ENCODE data around the gene TP73. TPM values are rescaled to one million over a fixed set of nuclear protein-coding genes. Genes with fewer than 3 reads are reported as not detected.

The TP73 gene
- total RNA-seq, 2 donors from 2014 or later: 5.1 to 15.1 TPM

DNA sequence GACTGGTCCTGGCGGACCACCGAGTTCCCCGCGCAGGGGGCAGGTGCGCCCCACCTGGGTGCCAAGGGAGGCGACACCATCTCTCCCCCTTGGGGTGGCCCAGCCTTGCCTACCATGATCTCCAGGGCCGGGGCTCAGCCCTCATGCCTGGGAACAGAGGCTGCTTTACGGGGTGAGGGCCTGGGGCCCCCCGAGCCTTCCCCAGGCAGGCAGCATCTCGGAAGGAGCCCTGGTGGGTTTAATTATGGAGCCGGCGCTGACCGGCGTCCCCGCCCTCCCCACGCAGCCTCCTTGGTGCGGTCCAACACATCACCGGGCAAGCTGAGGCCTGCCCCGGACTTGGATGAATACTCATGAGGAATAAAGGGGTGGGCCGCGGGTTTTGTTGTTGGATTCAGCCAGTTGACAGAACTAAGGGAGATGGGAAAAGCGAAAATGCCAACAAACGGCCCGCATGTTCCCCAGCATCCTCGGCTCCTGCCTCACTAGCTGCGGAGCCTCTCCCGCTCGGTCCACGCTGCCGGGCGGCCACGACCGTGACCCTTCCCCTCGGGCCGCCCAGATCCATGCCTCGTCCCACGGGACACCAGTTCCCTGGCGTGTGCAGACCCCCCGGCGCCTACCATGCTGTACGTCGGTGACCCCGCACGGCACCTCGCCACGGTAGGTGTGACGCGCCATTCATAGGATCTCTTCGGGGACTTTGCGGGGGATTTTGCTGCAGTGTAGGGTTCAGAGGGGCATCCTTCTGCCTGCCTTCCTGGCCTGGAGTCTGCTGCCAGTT, 38.2 kb downstream of the TP73 start:
- no peaks in the 10 kb centered on the region for H3K9me3 ChIP-seq
- H3K4me3 ChIP-seq: no peak overlapping the region
- WGBS: 63% methylated on average over 50 of the region's 50 CpGs
- no peaks in the 10 kb centered on the region for H3K27me3 ChIP-seq (replicated peaks; ENCODE audit: insufficient read depth)
- DNase-seq (ENCODE audit: low spot score): peak; percentile 61
- H3K27ac ChIP-seq: no peak overlapping the region
- TF ChIP-seq CTCF (IDR thresholded peaks at IDR 0.05): no peak
- no peak for TF ChIP-seq POLR2A (IDR thresholded peaks at IDR 0.05)
- peak; percentile 53 for TF ChIP-seq POLR2AphosphoS5 (IDR thresholded peaks at IDR 0.05)
- no peaks in the 10 kb centered on the region for H3K4me1 ChIP-seq (replicated peaks)
- H3K36me3 ChIP-seq: no peaks in the 10 kb centered on the region
- intact Hi-C loops (cut with DNase I): no loop called here

DNA sequence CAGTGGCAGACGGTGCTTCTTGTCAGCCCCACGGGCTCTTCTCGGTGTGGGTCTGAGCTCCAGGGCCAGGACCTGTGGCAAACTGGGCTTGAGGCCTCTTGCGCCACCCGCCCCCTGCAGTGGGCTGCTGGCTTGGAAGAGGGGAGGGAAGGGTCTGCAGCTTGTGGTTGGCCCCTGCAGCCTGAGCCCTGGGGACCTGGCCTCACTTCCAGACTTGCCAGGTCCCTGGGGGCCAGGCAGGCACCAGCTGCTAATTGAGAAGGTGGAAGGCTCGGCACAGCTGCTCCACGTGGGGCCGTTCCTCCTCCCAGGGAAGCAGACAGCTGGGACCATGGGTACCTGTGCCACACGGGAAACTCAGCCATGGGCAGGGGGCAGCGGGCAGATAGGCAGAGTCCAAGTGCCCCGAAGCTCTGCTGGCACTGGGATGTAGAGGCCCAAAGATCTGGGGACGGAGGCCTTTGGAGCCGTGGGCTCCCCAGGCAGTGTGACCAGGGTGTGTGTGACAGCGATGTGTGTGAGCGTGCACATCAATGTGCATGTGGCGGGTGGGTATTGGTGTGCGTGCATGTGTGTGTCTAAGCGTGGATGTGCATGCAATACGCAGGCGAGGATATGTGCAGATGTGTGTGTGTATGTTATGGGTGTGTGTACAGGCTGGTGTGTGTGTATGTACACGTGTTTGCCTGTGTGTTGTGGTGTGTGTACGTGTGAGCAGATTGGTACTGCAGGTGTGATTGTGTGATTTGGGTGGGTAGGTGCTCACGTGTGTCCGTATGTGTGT, 39.3 kb downstream of the TP73 start:
- no peak overlapping the region for H3K4me3 ChIP-seq
- WGBS: 77% methylated on average over 19 of the region's 24 CpGs
- no peak for DNase-seq (ENCODE audit: low spot score)
- H3K9me3 ChIP-seq: no peaks in the 10 kb centered on the region
- intact Hi-C loops (cut with DNase I): no loop called here
- no peaks in the 10 kb centered on the region for H3K36me3 ChIP-seq
- H3K27ac ChIP-seq: no peak overlapping the region
- TF ChIP-seq POLR2AphosphoS5 (IDR thresholded peaks at IDR 0.05): no peak
- no peak for TF ChIP-seq POLR2A (IDR thresholded peaks at IDR 0.05)
- H3K27me3 ChIP-seq (replicated peaks; ENCODE audit: insufficient read depth): peaks cover 3% of the 10 kb centered on the region
- no peaks in the 10 kb centered on the region for H3K4me1 ChIP-seq (replicated peaks)

GRCh38 chr1:3692598-3692997, 40.3 kb downstream of the TP73 start:
- intact Hi-C loops (cut with DNase I): no loop called here

DNA sequence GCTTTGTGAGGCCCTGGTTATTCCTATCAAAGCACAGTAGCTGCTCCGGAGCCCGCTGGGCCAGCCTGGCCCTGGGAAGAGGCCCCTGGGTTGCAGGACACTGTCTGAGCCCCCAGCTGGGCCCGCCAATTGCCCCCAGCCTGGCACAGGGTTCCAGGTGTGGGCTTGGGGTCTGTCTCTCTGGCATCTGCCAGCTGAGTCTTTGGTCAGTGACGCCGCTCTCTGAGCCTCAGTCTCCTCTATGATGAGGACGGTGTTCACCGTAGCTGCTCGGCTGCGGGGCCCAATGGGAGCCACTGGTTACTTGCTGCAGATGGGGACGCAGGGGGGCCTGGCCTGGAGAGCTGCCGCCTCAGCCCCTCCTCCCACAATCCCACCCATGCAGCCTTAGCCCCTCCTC, 41.0 kb downstream of the TP73 start:
- TF ChIP-seq POLR2AphosphoS5 (IDR thresholded peaks at IDR 0.05): no peak
- TF ChIP-seq POLR2A (IDR thresholded peaks at IDR 0.05): no peak
- TF ChIP-seq CTCF (IDR thresholded peaks at IDR 0.05): no peak
- H3K27me3 ChIP-seq (replicated peaks; ENCODE audit: insufficient read depth): peaks cover 3% of the 10 kb centered on the region
- no peak overlapping the region for H3K27ac ChIP-seq
- intact Hi-C loops (cut with DNase I): no loop called here
- H3K4me3 ChIP-seq: no peak overlapping the region
- 93% methylated on average over 11 of the region's 11 CpGs for WGBS
- H3K4me1 ChIP-seq (replicated peaks): no peaks in the 10 kb centered on the region
- DNase-seq (ENCODE audit: low spot score): no peak
- no peaks in the 10 kb centered on the region for H3K9me3 ChIP-seq
- H3K36me3 ChIP-seq: no peaks in the 10 kb centered on the region

More at GRCh38 chr1:3692598-3692997, 40.3 kb downstream of the TP73 start:
- no peak for TF ChIP-seq POLR2A (IDR thresholded peaks at IDR 0.05)
- TF ChIP-seq CTCF (IDR thresholded peaks at IDR 0.05): no peak
- TF ChIP-seq POLR2AphosphoS5 (IDR thresholded peaks at IDR 0.05): no peak
- no peaks in the 10 kb centered on the region for H3K36me3 ChIP-seq
- no peaks in the 10 kb centered on the region for H3K9me3 ChIP-seq
- H3K4me3 ChIP-seq: no peak overlapping the region
- H3K27ac ChIP-seq: no peak overlapping the region
- WGBS: 82% methylated on average over 13 of the region's 13 CpGs
- H3K27me3 ChIP-seq (replicated peaks; ENCODE audit: insufficient read depth): peaks cover 3% of the 10 kb centered on the region
- H3K4me1 ChIP-seq (replicated peaks): no peaks in the 10 kb centered on the region
- no peak for DNase-seq (ENCODE audit: low spot score)

- Histone ChIP-seq H3K4me3 (no peak overlapping the region), H3K9me3 (no peaks in the 10 kb centered on the region), H3K27ac (no peak overlapping the region), H3K4me1 (replicated peaks) (no peaks in the 10 kb centered on the region), H3K36me3 (no peaks in the 10 kb centered on the region), H3K27me3 (replicated peaks; ENCODE audit: insufficient read depth) (peaks cover 3% of the 10 kb centered on the region)
- 52% methylated on average over 33 of the region's 33 CpGs for WGBS
- no peak for TF ChIP-seq POLR2A (IDR thresholded peaks at IDR 0.05)
- peak; percentile 33 to 88 (median 72) for TF ChIP-seq CTCF (IDR thresholded peaks at IDR 0.05)
- intact Hi-C loops (cut with DNase I): no loop called here
- no peak for DNase-seq (ENCODE audit: low spot score)
These were observed 43.3 kb downstream of the TP73 start for GRCh38 chr1:3695326-3696217.
